GM12875 (cell line): ENCODE data around the gene MBOAT7.

Experiments
- H3K4me3 ChIP-seq: one replicate; pipeline ENCODE4 v1.5.1; 2011; ENCODE audit warnings: low read depth, low read length, control low read depth
- CTCF ChIP-seq: IDR thresholded peaks from 2 replicates; pipeline ENCODE4 v1.5.1; 2011; ENCODE audit warnings: low read depth, mild to moderate bottlenecking, control low read depth, inconsistent platforms, low read length, moderate library complexity, borderline replicate concordance; ENCODE audit not compliant: insufficient read depth

The MBOAT7 gene

DNA sequence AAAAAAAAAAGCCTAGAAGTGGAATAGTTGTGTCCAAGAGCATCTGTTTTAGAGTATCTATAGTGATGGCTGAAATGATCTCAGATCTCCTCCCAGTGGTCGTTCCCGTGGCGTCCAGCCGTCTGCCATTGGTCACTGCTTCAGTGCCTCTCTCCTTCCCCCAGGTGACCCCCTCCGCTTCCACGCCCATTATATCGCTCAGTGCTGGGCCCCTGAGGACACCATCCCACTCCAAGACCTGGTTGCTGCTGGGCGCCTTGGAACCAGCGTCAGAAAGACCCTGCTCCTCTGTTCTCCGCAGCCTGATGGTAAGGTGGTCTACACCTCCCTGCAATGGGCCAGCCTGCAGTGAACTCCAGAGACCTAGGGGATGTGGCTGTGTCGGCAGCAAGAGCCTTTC lies 3.6 kb upstream of the MBOAT7 start:
- no peak for TF ChIP-seq CTCF
- no peak overlapping the region for H3K4me3 ChIP-seq

- H3K4me3 ChIP-seq, result peak overlapping the region; percentile 85
- no peak for TF ChIP-seq CTCF
Observed at GRCh38 chr19:54191811-54192453, 2.6 kb upstream of the MBOAT7 start.

DNA sequence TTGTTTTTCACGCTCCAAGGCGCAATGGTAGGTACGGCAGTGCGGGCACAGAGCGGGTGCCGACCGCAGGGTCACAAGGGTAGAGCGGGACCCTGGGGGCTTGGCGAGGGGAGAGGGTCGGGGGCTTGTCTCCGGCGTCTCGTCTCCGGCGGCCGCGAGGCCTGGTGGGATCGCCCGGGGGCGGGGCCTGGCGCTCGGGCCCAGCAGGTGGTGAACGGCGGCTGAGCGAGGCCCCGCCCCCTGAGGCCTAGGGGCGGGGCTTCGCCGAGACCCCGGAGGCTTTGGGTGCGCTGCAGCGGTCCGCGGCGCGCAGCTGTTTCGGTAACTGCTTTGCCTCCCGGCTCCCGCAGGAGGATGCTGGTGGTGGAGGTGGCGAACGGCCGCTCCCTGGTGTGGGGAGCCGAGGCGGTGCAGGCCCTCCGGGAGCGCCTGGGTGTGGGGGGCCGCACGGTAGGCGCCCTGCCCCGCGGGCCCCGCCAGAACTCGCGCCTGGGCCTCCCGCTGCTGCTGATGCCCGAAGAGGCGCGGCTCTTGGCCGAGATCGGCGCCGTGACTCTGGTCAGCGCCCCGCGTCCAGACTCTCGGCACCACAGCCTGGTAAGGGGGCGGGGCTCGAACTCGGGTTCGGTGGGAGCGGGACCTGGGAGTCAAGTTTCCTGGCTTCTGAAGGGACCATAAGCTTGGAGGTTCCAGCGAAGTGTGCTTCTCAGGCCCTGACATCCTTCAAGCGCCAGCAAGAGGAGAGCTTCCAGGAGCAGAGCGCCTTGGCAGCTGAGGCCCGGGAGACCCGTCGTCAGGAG lies 1.8 kb upstream of the MBOAT7 start, which contains the start of gene TSEN34:
TSEN34 (plus strand) TSS at position 298 of the 800 bp plus-strand sequence; CDS start at position 355, 57 bp downstream.
- H3K4me3 ChIP-seq, result peak within 1 kb of the TSS; percentile 85
- no peak for TF ChIP-seq CTCF

DNA sequence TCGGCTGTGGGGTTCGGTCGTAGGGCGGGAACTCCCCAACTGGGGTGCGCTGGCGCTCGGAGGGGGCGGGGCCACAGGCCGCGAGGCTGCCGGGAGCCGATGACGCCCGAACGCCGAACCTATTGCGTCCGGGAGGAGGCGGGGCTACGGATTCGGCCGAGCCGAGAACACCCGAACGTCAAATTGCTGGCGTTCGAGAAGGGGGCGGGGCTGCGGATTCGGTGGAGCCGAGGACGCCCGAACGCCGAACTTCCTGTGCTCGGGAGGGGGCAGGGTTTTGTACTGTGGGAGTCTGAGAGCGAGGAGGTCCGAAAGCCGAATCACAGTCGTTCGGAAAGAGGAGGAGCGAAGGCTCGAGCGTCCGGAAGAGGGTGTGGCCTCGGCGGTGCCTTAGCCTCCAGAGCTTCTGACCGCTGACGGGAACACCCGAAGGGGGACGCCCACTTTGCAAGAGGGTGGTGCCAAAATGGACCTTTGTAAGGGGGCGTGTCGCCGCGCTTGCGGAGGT lies 1.2 kb upstream of the MBOAT7 start:
- H3K4me3 ChIP-seq, result peak overlapping the region; percentile 85
- TF ChIP-seq CTCF, result no peak

- peak overlapping the region; percentile 85 for H3K4me3 ChIP-seq
- no peak for TF ChIP-seq CTCF
Observed at GRCh38 chr19:54189735-54190502, 539 bp upstream of the MBOAT7 start.

- H3K4me3 ChIP-seq, result peak overlapping the region; percentile 74
- TF ChIP-seq CTCF, result no peak
Observed at GRCh38 chr19:54188215-54188871, 1.0 kb downstream of the MBOAT7 start.
